Stimulated activated CD4-positive, alpha-beta T cell treated with anti-CD3 and anti-CD28 coated beads, Interleukin-4, amount 100 ng/mL, for 48 hours (primary cell): ENCODE results near the gene ENO2.

ENCODE experiments used
- DNase-seq, 2 donors: peaks; one replicate each; pipeline ENCODE4 v3.0.0-alpha.2; 2020; ENCODE audit warnings: low read depth in 2 of 2

Gene ENO2

DNA sequence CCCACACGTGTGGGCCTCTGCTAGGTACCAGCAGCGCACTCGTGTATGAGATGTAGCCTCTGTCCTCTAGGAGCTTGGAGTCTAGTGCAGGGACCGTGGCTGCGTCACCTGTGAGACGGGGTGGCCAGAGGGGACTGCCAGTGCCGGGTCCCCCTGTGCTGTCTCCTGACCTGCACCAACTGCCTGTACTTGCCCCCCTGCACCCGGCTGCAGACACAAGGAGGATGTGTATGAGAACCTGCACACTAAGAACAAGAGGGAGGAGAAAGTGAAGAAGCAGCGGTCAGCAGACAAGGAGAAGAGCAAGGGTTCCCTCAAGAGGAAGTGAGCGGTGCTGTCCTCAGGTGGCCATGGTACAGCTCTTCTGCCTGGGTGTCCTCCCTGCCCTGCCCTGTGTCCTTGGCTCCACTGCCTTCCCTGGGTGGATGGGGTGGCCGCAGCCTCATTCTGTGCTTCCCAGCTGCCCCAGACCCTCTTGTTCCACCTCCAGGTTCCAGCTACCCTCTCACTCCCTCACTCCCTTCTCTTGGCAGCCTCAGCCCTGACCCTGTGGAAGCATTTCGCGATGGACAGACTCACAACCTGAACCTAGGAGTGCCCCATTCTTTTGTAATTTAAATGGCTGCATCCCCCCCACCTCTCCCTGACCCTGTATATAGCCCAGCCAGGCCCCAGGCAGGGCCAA is 46.4 kb downstream of the ENO2 start:
- no peak for DNase-seq

DNA sequence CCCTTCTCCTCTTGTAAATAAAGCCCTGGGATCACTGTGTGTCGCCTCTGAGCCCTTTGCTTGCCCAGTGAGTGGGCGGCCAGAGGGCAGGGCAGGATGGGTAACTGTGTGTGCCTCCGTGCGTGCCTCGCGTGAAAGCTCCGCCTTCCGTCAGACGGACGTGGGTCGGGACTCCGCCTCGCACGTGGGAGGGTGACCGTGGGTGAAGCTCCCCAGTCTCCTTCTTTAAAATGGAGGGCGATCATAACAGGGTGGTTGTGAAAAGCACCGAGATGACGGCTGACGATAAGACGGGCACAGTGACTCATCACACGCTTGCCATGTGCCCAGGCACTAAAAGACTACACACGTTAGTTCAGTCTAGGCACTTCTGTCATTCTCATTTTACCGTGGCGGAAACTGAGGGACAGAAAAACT is 46.9 kb downstream of the ENO2 start:
- DNase-seq, result peak; percentile 81 to 92

DNA sequence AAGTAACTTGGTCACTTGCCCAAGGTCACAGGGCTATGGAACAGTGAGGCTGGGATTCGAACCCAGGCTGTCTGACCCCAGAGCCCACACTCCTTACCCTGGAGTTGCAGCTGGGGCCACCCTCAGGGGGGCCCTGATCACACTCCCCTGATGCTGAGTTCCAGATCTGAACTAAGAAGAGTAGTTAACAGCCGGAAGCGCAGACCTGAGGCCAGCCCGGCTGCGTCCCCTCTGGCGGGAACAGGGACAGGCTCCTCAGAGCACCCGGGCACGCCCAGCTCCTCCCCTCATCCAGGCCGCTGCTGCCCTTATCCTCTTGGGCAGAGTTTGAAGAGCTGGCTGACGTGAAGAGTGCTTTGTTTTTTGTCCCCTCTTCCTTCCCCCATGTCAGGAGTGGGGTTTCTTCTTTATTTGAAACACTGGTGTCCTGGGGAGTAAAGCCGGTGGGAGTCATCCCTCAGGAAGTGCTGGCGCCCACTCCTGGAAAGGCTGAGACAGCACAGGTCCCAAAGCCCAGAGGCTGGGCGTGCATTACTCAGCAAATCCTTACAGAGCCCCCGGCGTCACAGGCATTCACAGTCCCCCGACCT is 47.4 kb downstream of the ENO2 start:
- peak in 1 of 2 donors; percentile 62 for DNase-seq

DNA sequence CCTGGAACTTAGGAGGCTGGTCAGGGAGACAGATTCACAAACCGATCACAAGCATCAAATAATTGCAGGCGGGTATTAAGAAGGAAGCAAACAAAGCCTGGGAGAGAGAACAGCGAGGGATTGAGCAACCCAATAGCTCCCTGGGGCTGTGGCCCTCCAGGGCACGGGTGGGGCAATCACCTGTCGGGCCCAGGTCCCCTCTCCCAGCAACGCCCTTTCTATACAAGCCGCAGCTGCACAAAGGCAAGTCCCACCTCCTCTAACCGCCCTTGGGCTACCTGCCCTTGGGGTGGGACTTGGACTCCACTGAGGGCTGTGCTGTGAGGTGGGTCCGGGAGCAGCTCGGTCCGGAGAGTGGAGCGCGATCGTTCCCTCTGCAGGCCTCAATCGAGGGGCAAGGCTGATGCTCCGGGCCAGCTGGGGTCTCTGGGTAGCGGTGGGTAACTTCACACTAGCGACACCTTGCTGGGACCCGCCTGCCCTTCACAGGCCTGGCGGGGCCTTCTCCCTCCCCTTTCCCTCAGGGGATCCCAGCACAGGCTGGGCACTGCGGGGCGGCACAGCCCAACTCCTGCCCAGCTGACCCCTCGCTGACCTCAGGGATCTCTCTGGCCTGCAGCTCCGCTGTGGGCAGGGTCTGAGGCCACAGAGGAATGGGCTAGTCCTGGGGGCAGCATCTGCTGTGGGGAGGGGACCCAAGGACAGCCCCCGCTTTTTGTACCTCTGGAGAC is 48.1 kb downstream of the ENO2 start:
- no peak for DNase-seq

DNA sequence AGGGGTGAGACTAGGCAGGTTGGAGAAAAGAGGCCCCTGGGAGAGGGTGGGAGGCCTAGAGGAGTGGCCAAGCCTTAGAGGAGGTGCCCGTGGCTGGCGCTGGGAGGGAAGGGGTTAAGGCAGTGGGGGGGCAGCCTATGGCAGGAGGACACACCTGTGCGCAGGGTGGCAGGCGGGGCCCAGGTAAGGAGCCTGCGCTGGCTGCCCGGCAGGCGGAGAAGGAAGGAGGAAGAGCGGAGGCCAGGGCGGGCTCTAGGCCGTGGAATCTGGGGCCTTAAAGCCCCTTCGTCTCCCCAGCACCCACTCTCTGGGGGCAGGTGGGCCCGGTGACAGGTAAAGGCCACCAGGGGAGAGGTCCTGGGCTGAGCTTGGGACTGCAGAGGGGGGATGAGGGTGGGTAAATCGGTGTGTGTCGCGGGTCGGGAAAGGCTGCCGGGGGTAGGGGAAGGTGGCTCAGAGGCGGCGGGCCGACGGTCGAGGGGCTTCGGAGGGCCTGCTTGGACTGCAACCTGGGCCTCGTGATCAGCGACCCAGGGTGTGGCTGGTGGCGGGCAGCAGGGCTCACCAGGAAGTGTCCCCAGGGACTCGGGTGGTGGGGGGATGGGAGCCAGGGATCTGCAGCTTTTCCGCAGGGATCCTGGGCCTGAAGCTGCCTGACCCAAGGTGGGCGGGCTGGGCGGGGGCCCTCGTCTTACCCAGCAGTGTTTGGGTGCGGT is 48.8 kb downstream of the ENO2 start:
- DNase-seq, result no peak

DNA sequence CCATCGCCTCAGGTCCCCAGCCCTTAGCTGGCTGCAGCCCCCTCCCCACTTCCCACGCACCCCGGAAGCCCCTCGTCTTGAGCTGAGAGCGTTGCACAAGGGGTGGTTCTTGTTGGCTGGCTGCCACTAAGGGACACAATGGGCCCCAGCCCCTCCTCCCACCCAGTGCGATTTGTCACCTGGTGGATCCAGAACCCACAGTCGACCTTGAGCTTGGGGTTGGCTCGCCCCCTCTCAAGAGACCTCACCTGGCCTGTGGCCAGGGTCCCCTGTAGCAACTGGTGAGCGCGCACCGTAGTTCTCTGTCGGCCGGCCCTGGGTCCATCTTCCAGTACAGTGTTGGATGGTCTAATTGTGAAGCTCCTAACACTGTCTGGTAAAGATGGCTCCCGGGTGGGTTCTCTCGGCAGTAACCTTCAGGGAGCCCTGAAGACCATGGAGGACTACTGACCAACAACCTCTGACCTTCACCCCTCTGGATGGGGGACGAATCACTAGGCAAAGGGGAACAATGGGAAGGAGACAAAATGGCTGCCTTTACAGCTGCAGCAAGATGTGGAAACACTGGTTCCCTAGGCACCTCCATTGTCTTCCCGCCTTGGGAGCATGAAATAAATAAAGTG is 49.5 kb downstream of the ENO2 start:
- DNase-seq, result no peak

DNA sequence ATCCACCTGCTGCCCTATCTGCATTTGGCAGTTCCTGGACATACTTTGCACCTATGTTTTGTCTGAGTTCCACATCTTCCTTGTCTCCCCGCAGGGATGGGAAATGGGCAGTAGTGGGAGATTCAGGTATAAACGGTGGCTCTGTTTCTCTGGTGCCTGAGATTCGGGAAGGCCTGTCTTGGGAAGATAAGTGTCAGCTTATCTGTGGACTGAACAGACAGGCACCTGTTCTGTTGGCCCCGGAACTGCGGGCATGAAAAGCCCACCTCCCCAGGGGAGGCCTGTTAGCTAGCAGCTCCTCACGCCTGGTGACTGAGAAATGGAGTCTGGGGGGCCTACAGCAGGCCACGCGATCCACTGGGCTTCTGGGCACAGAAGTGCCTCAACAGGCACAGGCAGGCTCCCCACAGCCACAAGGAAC is 50.2 kb downstream of the ENO2 start:
- DNase-seq, result no peak

DNA sequence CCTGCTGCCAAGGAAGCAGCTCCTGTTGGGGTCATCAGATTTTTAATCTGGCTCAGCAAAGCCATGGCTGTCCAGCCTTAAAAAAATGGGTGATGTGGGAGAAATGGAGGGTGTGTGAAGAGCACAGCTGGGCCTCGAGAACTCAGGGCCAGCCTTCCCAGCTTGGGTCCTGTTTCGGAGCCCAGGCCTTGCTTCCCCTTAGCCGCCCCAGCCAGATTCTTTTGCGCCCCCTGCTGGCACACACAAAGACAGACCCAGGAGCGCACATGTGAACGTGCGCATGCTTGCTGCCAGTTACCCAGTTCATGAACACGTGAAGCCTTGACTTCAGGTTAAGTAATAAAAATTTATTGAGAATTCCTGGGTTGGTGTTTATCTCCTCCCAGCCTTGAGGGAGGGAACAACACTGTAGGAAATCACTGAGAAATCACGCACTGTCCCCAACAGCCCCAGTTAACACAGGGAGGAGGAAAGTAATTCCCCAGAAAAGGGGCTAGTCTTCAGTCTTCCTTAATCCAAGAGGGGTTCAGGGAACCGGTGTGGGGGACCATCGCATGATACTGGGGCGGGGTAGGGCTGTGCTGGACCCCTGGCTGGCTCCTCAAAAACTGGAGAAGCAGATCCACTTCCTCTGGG is 50.8 kb downstream of the ENO2 start:
- DNase-seq, result peak; percentile 83 to 91

DNA sequence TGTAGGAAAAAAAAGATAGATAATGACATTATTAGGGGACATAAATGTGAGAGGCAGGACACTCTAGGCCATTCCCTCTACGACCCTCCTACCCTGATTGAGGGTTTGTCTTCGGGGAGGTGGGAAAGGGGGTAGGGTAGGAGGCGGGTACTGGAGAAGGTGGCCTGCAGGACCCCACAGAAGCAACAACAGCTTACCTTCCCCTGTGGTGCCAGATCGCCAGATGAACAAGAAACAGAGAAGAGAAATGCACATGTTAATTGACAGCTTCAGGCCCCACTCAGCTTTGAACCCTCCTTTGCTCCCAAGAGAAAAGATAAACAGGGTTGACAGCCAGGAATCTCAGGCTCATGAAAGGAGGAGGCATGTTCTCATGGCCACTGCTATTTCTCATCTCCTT is 51.3 kb downstream of the ENO2 start:
- no peak for DNase-seq

DNA sequence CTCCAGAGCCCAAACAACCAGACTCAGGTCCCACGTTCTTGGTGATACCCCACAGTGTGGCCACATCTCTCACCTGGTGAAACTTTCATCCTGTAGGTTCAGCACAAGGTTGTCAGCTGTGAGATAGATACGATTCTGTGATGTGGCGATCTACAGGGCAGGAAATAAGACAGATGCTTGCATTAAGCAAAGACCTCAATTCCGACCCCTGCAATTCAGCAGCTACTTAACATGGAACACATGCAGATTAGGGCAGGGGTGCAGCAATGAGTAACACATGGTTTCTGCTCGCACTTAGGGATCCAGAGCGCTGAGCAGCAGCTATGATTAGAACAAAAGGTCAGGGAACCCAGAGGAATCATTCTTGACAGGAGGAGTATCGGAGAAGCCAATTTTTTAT is 52.0 kb downstream of the ENO2 start:
- DNase-seq, result no peak

DNA sequence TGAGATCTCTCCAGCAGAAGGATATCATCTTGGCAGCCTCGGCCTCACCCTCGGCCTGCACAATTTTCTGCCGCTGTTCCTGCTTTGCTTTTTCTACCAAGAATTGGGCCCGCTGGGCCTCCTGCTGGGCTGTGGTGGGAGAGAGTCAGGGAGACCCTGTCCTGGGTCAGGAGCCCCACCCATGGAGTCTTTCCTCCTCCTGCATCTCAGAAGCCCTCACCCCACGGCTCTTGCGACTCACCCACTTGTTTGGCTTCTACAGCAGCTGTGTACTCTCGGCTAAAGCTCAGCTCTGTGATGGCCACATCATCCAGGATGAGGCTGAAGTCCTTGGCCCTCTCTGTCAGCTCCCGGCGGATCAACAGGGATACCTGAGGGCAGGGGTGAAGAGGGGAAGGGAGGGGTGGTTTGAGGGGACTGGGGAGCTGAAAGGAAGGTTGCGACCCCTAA is 53.3 kb downstream of the ENO2 start:
- DNase-seq, result no peak

DNA sequence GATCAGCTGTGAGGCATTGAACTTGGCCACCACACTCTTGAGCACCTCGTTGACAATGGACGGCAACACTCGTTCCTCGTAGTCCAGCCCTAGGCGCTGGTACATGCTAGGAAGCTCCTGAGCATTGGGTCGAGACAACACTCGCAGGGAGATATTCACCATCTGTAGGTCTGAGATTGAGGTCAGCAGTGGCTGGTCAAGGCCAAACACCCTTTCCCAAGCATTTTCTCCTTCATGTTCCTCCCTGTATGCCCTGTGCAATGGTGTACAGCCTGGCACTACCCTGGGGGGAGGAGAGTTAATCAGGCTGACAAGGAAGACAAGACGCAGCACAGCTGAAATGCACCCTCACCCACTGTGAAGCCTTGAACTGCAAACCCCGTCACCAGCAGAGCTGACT is 54.0 kb downstream of the ENO2 start:
- no peak for DNase-seq

DNA sequence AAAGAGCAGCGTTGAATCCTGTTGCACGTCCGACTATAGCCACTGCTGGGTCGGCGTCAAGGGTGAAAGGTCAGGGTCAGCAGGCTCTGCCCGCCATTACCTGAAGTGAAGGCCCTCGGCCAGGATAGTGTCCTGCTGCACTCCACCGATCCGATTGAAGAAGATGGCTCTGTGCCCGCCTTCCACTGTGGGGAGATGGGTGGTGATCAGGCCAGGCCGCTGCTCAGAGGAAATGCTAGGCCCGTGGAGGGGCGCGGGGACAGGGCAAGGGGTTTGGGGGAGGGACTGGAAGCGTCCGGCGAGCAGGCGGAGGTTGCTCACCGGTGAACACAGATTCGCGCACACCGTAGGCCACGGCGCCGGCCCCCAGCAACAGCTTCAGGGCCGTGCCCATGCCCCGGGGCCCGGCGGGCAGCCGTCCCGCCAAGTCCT is 55.7 kb downstream of the ENO2 start:
- DNase-seq, result no peak
